Fibroblast of peridontal ligament (primary cell): ENCODE data around the gene TUG1.

ENCODE experiments used
- DNase-seq: peaks from one replicate; pipeline ENCODE4 v3.0.0-alpha.2; 2010; ENCODE audit errors: extremely low read depth

TUG1 gene

GRCh38 chr22:30947816-30948454 lies 21.1 kb upstream of the TUG1 start:
- peak; percentile 86 for DNase-seq

- peak; percentile 66 for DNase-seq
These were observed 20.1 kb upstream of the TUG1 start for GRCh38 chr22:30948930-30949342.

- DNase-seq: no peak
These were observed 19.0 kb upstream of the TUG1 start for GRCh38 chr22:30949934-30950660.

- DNase-seq: no peak
These were observed 15.9 kb upstream of the TUG1 start for GRCh38 chr22:30953206-30953605.

GRCh38 chr22:30955153-30955552 lies 13.9 kb upstream of the TUG1 start:
- DNase-seq: no peak

- DNase-seq: no peak
These were observed 4.2 kb upstream of the TUG1 start for GRCh38 chr22:30964858-30965257.

- DNase-seq: no peak
These were observed 796 bp upstream of the TUG1 start, which contains the start of gene MORC2 for GRCh38 chr22:30968015-30968923. MORC2 (minus strand) TSS chr22:30968774; CDS start chr22:30967889, 885 bp downstream.

- DNase-seq: peak; percentile 49
These were observed 679 bp downstream of the TUG1 start for GRCh38 chr22:30969532-30970355.

GRCh38 chr22:30970356-30970746 lies 1.3 kb downstream of the TUG1 start:
- no peak for DNase-seq

GRCh38 chr22:30978304-30978962 lies 9.4 kb downstream of the TUG1 start:
- DNase-seq: no peak

GRCh38 chr22:30979932-30980331 lies 10.9 kb downstream of the TUG1 start:
- DNase-seq: no peak

- no peak for DNase-seq
These were observed 13.4 kb downstream of the TUG1 start for GRCh38 chr22:30982512-30982911.

GRCh38 chr22:30984317-30984716 lies 15.3 kb downstream of the TUG1 start:
- no peak for DNase-seq

GRCh38 chr22:30985561-30986208 lies 16.6 kb downstream of the TUG1 start:
- no peak for DNase-seq

GRCh38 chr22:30989474-30989873 lies 20.4 kb downstream of the TUG1 start:
- no peak for DNase-seq

- no peak for DNase-seq
These were observed 21.6 kb downstream of the TUG1 start for GRCh38 chr22:30990690-30991089.

- no peak for DNase-seq
These were observed 23.5 kb downstream of the TUG1 start for GRCh38 chr22:30992565-30992964.

GRCh38 chr22:30994960-30995359 lies 25.9 kb downstream of the TUG1 start:
- DNase-seq: no peak

GRCh38 chr22:30996462-30996861 lies 27.4 kb downstream of the TUG1 start:
- DNase-seq: no peak

- no peak for DNase-seq
These were observed 29.3 kb downstream of the TUG1 start for GRCh38 chr22:30998329-30998728.
